GM19025 (cell line): ENCODE measurements around the gene KANTR.
"Not testable (repeated sequence)": the region's sequence is repeated elsewhere in the genome, so short reads cannot be mapped to it uniquely, and the experiment has no call there.

Experiments used
- ATAC-seq: cut with Tn5 transposase; IDR thresholded peaks from one replicate; pipeline ENCODE4 v1.9.1; 2021; ENCODE audit warnings: mild to moderate bottlenecking, low read depth, moderate library complexity; ENCODE audit not compliant: unreplicated experiment

KANTR gene

DNA sequence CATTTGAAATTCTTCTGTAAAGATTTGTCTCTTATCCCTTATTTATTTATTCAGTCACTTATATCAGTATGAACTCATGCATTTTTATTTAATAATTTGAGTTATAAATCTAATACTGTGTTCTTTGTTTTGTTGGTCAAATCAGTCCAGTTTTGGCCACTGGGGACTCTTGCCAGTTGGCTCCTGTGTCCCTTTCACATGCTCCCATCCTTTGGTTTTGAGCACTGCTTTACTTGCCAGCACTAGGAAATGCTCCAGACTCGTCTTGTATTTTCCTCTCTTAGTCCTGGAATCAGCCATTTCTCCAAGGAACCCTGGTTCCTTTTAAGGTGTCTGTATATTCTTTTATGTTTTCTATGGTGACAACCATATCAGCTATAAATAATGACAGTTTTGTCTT lies 28.1 kb downstream of the KANTR start:
- ATAC-seq: no peak

DNA sequence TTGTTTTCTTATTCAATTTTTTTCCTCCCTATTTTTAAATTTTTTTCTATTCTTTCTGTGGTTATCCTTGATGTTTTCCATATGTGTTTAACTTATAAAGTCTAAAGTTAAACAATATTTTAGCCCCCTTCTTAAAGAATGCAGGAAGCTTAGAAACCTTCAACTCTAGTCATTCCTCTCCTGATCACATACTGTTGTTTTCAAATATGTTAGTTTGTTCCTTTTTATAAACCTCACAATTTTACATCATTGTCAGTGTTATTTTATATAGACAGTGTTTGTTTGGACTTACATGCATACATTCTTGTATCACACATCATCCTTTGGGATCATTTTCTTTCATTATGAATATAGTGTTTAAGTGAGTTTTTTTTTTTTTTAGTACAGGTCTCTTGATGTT lies 31.6 kb downstream of the KANTR start:
- no peak for ATAC-seq

DNA sequence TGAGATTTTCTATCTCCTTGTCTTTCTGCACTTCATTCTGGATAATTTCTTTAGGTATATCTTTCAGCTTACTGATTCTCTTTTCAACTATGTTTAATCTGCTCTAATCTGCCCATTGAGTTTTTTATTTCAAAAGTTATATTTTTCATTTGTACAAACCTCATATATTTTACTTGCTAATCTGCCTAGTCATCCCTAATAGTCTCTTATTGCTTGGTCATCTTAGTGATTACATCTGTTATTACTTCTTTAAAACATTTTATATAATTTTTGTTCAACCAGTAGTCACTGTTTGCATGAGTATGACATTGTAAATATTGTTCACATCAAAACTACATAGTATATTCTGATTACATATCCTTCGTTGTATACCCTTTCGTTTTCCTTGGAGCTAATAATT lies 32.4 kb downstream of the KANTR start:
- no peak for ATAC-seq

DNA sequence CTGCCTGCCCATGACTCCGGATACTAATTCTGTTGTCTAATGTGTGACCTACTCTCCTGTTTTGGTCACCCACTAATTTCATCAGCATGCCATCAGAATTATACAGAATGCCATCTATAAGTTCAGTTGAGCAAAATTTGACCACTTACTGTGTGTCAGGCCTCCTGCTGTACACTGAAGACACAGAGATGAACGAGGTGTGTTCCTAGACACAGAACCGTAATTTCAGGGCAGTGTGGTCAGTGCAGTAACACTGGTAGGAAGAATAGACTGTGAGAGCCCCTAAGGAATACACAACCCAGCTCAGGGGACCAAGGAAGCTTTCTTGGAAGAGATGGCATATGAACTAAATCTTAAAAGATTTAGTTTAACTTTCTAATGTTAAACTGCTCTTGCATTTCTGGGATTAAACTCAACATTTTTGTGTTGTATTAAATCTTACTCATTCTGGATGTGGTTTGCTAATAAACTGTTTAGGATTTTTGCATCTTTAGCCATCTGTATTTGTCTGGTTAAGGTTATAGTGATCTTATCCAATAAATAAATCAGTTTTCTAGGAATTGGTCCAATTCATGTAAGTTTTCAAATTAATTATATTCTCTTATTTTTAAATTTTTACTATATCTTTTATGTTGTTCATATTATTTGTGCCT lies 34.3 kb downstream of the KANTR start:
- ATAC-seq: no peak

DNA sequence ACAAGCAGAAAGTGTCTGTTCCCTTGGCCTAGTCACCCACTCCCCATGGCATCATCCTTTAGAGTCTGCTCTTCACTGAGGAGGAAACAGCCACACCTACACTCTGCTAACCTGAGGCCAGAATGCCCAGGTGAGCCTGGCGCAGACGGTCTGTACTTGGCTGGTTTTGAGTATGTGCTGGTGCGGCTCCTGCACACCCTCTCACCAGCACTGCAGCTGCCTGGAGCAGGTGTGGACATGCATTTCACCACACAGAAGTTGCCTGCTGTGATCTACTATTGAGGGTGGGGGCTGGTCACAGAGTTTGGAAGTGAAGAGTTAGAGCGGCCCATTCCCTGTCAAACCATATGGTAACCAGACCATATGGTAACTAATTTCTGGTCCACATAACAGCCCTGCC lies 39.5 kb downstream of the KANTR start:
- ATAC-seq: no peak

DNA sequence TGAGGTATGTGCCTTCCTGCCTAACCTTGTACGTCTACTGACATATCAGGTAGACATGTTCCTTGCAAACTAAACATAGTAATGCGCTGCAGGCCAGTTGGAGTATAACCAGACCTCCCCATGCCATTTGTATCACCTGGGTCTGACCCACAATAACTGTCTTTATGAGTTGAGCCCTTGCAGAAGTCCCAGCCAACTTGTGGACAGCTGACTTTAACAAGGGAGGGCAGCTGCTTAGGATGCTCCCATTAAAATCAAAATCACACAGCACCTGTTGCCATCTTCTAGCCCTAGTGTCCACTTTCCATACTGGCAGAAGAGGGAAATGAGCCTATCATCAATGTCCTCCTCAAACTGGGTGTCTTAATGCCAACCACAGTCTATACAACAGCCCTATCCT lies 41.6 kb downstream of the KANTR start:
- no peak for ATAC-seq

DNA sequence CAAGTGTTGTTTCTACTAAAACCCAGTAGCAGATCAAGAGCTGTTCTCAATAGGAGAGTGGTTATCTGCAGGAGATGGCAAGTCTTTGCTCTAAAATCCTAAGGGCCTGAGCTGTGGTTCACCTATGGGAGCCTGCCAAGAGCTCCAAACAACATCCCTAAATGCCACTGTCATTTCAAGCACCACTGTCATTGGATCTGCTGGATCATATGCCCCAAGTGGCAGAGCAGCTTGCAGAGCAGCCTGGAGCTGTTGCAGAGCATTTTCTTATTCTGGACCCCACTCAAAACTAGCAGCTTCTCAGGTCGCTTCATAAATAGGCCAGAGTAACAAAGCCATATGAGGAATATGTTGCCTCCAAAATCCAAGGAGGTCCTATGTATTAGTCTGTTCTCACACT lies 59.6 kb downstream of the KANTR start:
- no peak for ATAC-seq

DNA sequence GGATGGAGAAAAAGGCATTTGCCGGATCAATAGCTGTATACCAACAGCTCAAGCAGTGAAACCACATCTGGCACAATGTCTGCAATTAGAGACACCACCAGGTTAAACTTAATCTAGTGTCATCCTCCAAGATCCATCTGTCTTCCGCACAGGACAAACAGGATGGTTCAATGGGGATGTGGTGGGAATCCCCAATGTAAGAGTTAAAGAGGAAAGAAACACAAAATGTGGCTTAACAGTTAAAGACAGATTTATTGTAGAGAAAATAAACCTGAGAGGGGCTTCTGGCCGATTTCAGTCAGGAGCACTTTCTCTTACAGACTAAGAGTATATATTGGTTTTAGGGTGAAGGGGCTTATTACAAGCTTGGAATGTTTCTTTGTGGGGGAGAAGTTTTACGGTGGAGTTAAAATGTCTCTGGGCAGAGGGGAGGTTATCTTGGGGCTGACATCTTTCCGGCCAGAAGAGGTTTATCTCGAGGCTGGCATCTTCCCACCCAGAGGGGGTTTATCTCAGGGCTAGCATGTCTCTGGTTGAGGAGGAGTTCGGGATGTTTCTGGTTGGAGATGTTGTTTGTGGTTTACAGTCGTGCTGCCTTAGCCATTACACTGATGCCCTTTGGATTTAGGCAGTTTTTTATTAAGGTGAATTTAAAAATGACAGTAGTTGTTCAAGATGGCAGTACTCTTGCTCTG lies 61.7 kb downstream of the KANTR start:
- ATAC-seq: no peak

DNA sequence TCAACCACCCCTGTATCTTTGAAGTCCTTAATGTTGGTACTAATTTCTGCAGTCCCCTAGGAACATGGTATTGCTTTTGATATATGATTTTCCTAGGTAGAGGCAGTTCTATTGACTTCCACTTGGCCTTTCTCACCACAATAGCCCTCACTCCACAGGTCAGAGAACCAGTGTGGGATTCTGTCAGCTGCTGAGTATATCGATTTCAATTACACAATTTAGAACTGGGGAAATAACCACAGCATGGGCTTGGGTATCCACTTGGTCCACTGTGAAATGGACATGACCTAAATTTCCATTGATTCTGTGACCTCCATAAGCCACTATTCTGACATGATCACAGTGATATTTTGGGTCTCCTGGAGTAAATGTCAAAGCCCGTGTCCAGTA lies 62.3 kb downstream of the KANTR start:
- no peak for ATAC-seq

DNA sequence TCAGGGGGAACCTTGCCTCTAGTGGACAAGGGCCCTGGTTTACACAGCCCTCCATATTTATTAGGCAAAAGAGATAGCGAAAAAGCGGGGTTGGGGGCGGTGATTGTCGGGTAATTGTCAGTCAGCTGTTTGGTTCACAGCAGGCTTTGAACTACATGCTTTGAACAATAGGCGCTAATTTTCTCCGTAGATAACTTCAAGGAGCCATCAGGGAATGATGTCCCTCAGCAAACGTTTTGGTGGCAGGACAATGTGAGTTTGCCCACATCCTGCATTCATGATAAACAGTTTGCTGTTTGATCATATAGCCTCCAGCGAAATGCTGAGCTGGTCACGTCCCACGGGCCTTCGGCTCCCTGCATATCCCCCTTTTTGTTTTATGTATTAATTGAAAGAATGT lies 65.2 kb downstream of the KANTR start:
- ATAC-seq: no peak

DNA sequence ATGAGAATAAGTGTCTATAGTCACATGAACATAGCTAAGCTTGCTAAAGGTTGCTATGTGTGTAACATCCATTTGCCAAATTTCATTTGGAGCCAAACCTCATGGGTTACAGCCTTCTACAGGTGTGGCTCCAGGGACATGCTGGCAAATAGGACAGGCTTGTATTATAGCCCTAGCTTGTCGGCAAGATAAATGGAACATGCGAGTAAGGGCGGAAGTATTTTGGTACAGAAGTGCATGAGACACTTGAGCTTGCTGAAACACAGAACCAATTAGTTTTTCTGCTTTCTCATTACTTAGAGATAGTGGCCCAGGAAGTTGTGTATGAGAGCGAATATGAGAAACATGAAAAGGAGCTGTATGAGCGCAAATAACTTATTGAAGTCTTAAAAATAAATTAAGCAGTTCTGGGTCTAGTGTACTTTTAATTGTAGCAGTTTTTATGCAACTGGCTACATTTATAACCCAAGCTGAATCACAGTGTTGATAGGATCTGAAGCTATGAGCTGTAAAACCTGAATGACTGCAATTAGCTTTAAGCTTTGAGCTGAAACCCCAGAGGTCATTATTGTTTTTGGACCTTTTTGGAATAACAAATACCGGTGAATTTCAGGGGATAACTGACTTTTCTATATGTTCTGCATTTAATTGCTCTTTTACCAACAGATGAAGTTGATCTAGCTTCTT lies 66.5 kb downstream of the KANTR start:
- ATAC-seq: no peak

DNA sequence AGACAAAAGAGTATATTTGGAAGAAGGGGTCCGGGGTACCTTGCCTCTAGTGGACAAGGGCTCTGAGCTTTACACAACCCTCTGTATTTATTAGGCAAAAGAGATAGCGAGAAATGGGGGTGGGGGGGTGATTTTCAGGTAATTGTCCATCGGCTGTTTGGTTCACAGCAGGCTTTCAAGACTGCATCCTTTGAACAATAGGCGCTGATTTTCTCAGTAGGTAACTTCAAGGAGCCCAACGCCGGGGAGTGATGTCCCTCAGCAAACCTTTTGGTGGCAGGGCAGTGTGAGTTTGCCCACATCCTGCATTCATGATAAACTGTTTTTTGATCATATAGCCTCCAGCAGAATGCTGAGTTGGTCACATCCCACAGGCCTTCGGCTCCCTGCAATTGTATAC lies 69.5 kb downstream of the KANTR start:
- no peak for ATAC-seq

DNA sequence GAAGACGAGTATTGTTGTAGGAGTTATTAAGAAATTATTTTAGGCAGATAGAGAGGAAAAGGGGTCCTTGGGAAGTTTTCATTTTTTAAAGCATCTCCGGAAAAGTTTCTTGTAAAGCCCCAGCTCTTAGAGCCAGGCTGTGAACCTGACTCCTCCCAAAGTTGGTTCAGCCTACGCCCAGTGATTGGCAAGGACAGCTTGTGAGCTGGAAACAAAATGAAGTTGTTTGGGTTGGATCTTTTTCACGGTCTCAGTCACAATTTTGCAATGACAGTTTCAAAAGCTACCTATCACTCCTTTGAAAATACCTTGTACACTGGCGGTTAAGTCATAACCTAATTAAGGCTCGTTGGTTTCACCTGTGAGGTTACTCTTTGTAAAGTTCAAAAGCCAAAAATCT lies 70.6 kb downstream of the KANTR start:
- ATAC-seq: not testable (repeated sequence)

DNA sequence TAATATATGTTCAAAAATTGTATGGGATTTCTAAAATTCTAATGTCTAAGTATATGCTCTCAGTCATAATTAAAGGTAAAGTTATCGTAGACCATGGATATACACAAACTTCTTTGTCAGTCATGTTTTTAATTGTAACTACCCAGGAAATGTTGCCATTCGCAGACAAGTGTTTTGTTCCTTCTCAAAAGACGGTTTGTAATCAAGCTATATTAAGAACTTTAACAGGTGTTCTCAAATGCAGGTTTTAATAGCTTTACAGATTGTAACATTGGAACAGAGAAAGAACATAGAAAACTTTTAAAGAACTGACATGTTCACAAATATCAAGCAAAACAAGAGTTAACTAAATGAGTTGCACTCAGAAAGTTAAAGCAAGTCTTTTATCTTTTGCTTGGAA lies 72.2 kb downstream of the KANTR start:
- ATAC-seq: no peak

DNA sequence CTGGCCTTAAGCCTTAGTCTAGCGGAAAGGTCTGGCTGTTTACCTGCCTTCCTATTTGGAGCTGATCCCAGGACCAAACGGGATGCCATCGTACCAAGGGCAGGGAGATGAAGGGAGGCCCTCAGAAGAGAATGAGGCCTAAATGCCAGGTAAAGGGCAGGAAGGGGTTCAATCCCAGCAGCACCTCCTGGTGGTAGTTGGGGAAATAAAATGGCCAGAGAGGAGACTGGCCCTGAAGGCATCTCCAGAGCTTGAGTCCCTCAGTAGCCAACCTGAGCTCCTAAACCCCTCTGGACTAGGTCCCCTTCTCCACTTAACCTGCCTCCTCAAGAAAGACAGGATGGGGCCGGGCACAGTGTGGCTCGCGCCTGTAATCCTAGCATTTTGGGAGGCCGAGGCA lies 77.4 kb downstream of the KANTR start:
- ATAC-seq: no peak
